ENCODE results near the gene HMCN2.

HMCN2 gene

GRCh38 chr9:130351343-130351742 lies 85.8 kb downstream of the HMCN2 start:
- no peak overlapping the region for H3K4me3 ChIP-seq (ENCODE audit: low read length)
- TF ChIP-seq CTCF (IDR thresholded peaks at IDR 0.05; ENCODE audit: insufficient read depth, low read depth, low read length, missing control alignments): no peak
- DNase-seq (ENCODE audit: low read depth): no peak

- H3K4me3 ChIP-seq (ENCODE audit: low read length): no peak overlapping the region
- peak; percentile 68 for DNase-seq (ENCODE audit: low read depth)
- TF ChIP-seq CTCF (IDR thresholded peaks at IDR 0.05; ENCODE audit: insufficient read depth, low read depth, low read length, missing control alignments): no peak
Measured at GRCh38 chr9:130352081-130352480, 86.5 kb downstream of the HMCN2 start.

GRCh38 chr9:130352586-130353285 lies 87.2 kb downstream of the HMCN2 start:
- DNase-seq (ENCODE audit: low read depth): no peak
- no peak for TF ChIP-seq CTCF (IDR thresholded peaks at IDR 0.05; ENCODE audit: insufficient read depth, low read depth, low read length, missing control alignments)
- no peak overlapping the region for H3K4me3 ChIP-seq (ENCODE audit: low read length)

GRCh38 chr9:130354378-130354777 lies 88.8 kb downstream of the HMCN2 start:
- no peak for TF ChIP-seq CTCF (IDR thresholded peaks at IDR 0.05; ENCODE audit: insufficient read depth, low read depth, low read length, missing control alignments)
- H3K4me3 ChIP-seq (ENCODE audit: low read length): no peak overlapping the region
- DNase-seq (ENCODE audit: low read depth): no peak

GRCh38 chr9:130354806-130355205 lies 89.2 kb downstream of the HMCN2 start:
- no peak overlapping the region for H3K4me3 ChIP-seq (ENCODE audit: low read length)
- DNase-seq (ENCODE audit: low read depth): no peak
- no peak for TF ChIP-seq CTCF (IDR thresholded peaks at IDR 0.05; ENCODE audit: insufficient read depth, low read depth, low read length, missing control alignments)

GRCh38 chr9:130356033-130356432 lies 90.5 kb downstream of the HMCN2 start:
- TF ChIP-seq CTCF (IDR thresholded peaks at IDR 0.05; ENCODE audit: insufficient read depth, low read depth, low read length, missing control alignments): no peak
- no peak for DNase-seq (ENCODE audit: low read depth)
- no peak overlapping the region for H3K4me3 ChIP-seq (ENCODE audit: low read length)

All from epithelial cell of esophagus (primary cell).